ENCODE results near the gene PIR. TPM values are rescaled to one million over a fixed set of nuclear protein-coding genes. Genes with fewer than 3 reads are reported as not detected.

PIR gene
- total RNA-seq, 1 experiment from 2014 or later: 29.7 TPM

GRCh38 chrX:15401378-15401777 is 91.8 kb downstream of the PIR start:
- Mint-ChIP-seq H3K9me3 (no peaks in the 10 kb centered on the region), H3K36me3 (ENCODE audit: insufficient read depth in 1 of 3, low read depth in 3 of 3) (peaks cover 0 to 4% (median 1%) of the 10 kb centered on the region in 3 experiments; a peak in 4 of 7 replicates), H3K27me3 (ENCODE audit: low read depth) (no peaks in the 10 kb centered on the region), H3K4me1 (peaks cover 19 to 23% of the 10 kb centered on the region in 2 experiments), H3K4me3 (no peak overlapping the region), H3K27ac (no peak overlapping the region; a peak in 1 of 7 replicates)
- H3K23me2 ChIP-seq (ENCODE audit: insufficient read length, low read depth, low read length, poor library complexity, severe bottlenecking): no peaks in the 10 kb centered on the region
- H3K27me3 ChIP-seq (ENCODE audit: insufficient read depth, low read length): no peaks in the 10 kb centered on the region
- WGBS (ENCODE audit: extremely low coverage, insufficient read length, low lambda C conversion rate): no CpG with 5 or more reads among the region's 2 CpGs
- H3K79me2 ChIP-seq (ENCODE audit: insufficient read depth, low read length): no peaks in the 10 kb centered on the region
- H4K91ac ChIP-seq (ENCODE audit: insufficient read length, low read depth, low read length): no peak overlapping the region
- H3K4me1 ChIP-seq (ENCODE audit: insufficient read depth, low read length): peaks cover 5% of the 10 kb centered on the region
- H2BK15ac ChIP-seq (ENCODE audit: low read depth, low read length): no peak overlapping the region
- no peak overlapping the region for H3K27ac ChIP-seq (ENCODE audit: insufficient read length, low read depth, low read length)
- no peak overlapping the region for H2BK120ac ChIP-seq (ENCODE audit: low read depth, low read length, poor library complexity, severe bottlenecking)
- DNase-seq: no peak
- H3K23ac ChIP-seq (ENCODE audit: insufficient read length, low read depth, low read length): no peak overlapping the region
- no peak overlapping the region for H3K18ac ChIP-seq (ENCODE audit: insufficient read length, low read depth, low read length)
- no peak overlapping the region for H4K5ac ChIP-seq (ENCODE audit: insufficient read length, low read depth, low read length)
- H4K20me1 ChIP-seq (ENCODE audit: control insufficient read depth, insufficient read depth, insufficient read length): no peaks in the 10 kb centered on the region
- no peak overlapping the region for H2AK5ac ChIP-seq (ENCODE audit: insufficient read length, low read length)
- H2BK12ac ChIP-seq (ENCODE audit: insufficient read length, low read depth, low read length): no peak overlapping the region
- H3K9ac ChIP-seq (ENCODE audit: extremely low read depth, insufficient read length, low read length): no peak overlapping the region
- no peaks in the 10 kb centered on the region for H3K79me1 ChIP-seq (ENCODE audit: insufficient read depth, low read depth, low read length, poor library complexity, severe bottlenecking)
- no peak overlapping the region for H3K14ac ChIP-seq (ENCODE audit: insufficient read depth, low read length)
- H3T11ph ChIP-seq (ENCODE audit: low read length): no peak overlapping the region
- H2BK5ac ChIP-seq (ENCODE audit: insufficient read length, low read length): no peak overlapping the region
- H4K8ac ChIP-seq (replicated peaks; ENCODE audit: insufficient read length, low read depth, low read length): no peak overlapping the region
- no peak overlapping the region for H3K56ac ChIP-seq (ENCODE audit: insufficient read length, low read depth, low read length)
- H3K4ac ChIP-seq (ENCODE audit: low read depth, low read length): no peak overlapping the region
- H2BK20ac ChIP-seq (ENCODE audit: low read depth, low read length, poor library complexity, severe bottlenecking): no peak overlapping the region
- H2AFZ ChIP-seq (ENCODE audit: low read length): no peak overlapping the region
- no peak overlapping the region for H3K4me2 ChIP-seq (ENCODE audit: insufficient read depth, insufficient read length, low read length)
- H3K9me3 ChIP-seq (ENCODE audit: control insufficient read depth, low read depth, low read length): no peaks in the 10 kb centered on the region
- TF ChIP-seq CTCF (conservative IDR thresholded peaks at IDR 0.05): no peak

Data from H9 (cell line).